Lung (tissue), 12 donors: ENCODE measurements around the gene HLA-G. TPM values are rescaled to one million over a fixed set of nuclear protein-coding genes. Genes with fewer than 3 reads are reported as not detected.

Experiments
- ATAC-seq: fragments of 200-7000 bp; cut with Tn5 transposase; one replicate; pipeline ENCODE4 v1.9.1; 2020; ENCODE audit warnings: moderate number of reproducible peaks; ENCODE audit not compliant: insufficient read depth, low FRiP score
- DNase-seq, 3 donors: peaks; one replicate each; pipeline ENCODE4 v3.0.0-alpha.2; 2013 to 2017
- H3K27ac ChIP-seq, 2 donors: one replicate each; pipeline ENCODE4 v1.5.1; 2013; ENCODE audit warnings: mild to moderate bottlenecking in 2 of 2, moderate library complexity in 2 of 2, control low read depth in 1 of 2, inconsistent platforms in 1 of 2, low read depth in 1 of 2, low read length in 1 of 2
- H3K27me3 ChIP-seq, 3 donors: one replicate each; pipeline ENCODE4 v1.5.1; 2013; ENCODE audit warnings: low read length in 2 of 3; ENCODE audit not compliant: control insufficient read depth in 3 of 3, insufficient read depth in 3 of 3
- H3K36me3 ChIP-seq, 4 donors: one replicate each; pipeline ENCODE4 v1.5.1; 2013; ENCODE audit warnings: low read length in 4 of 4, mild to moderate bottlenecking in 1 of 4, moderate library complexity in 1 of 4; ENCODE audit not compliant: control insufficient read depth in 4 of 4, insufficient read depth in 4 of 4
- H3K4me1 ChIP-seq, 5 donors: one replicate each; pipeline ENCODE4 v1.5.1; 2013; ENCODE audit warnings: low read length in 5 of 5, mild to moderate bottlenecking in 2 of 5, moderate library complexity in 1 of 5; ENCODE audit not compliant: control insufficient read depth in 5 of 5, insufficient read depth in 5 of 5
- H3K4me3 ChIP-seq: one replicate; pipeline ENCODE4 v1.5.1; 2013; ENCODE audit warnings: mild to moderate bottlenecking, control low read depth, moderate library complexity
- H3K9ac ChIP-seq, 2 donors: one replicate each; pipeline ENCODE4 v1.5.1; 2013; ENCODE audit warnings: low read length in 2 of 2, control low read depth in 1 of 2; ENCODE audit not compliant: insufficient read depth in 1 of 2
- H3K9me3 ChIP-seq, 4 donors: one replicate each; pipeline ENCODE4 v1.5.1; 2013; ENCODE audit warnings: low read length in 3 of 4, mild to moderate bottlenecking in 1 of 4, moderate library complexity in 1 of 4; ENCODE audit not compliant: control insufficient read depth in 4 of 4, insufficient read depth in 3 of 4
- CTCF ChIP-seq: IDR thresholded peaks from 2 replicates; pipeline ENCODE4 v1.5.1; 2012; ENCODE audit warnings: mild to moderate bottlenecking; ENCODE audit errors: control extremely low read depth, extremely low read depth
- WGBS, 2 donors: extraction: QIAGEN DNeasy Blood & Tissue Kit; methylation state at CpG; one replicate each; pipeline ENCODE4 v1.1.7; 2013; 5-methylcytosine and 5-hydroxymethylcytosine counted together
- polyA plus RNA-seq, 2 donors: library from polyadenylated mRNA; stranded (reverse); fragments of 200-250 nt; gene quantifications; one replicate each; pipeline ENCODE4 v1.2.1, GENCODE V29; 2013
- total RNA-seq, 2 donors: library from RNA; depleted of rRNA in 1 of 2; stranded (reverse); fragments of >200 nt in 1 of 2; gene quantifications; one replicate each; pipeline ENCODE4 v1.2.1, GENCODE V29; 2014 to 2021
- donor health status: control.
- donor health status: control.
- donor health status: Bipolar disorder and iron deficiency.
- donor health status: healthy.
- donor health status: DM: yes; HTN: yes; CAD: no.

Gene HLA-G
- total and polyA plus RNA-seq, 4 donors = 0.23 to 8.9 (median 4.3) TPM

- 17 to 28% methylated on average over 16 of the region's 16 CpGs for WGBS, 2 donors
- TF ChIP-seq CTCF = peak; percentile 76
- no peak for ATAC-seq
- Histone ChIP-seq H3K9ac (no peak overlapping the region), H3K4me1 (no peaks in the 10 kb centered on the region), H3K27me3 (peaks cover 0 to 56% (median 22%) of the 10 kb centered on the region in 3 donors), H3K9me3 (no peaks in the 10 kb centered on the region), H3K4me3 (no peak overlapping the region), H3K36me3 (no peaks in the 10 kb centered on the region), H3K27ac (no peak overlapping the region)
- DNase-seq = peak in 2 of 3 donors; percentile 12 to 21
Measured at GRCh38 chr6:29834564-29835436, 7.2 kb downstream of the HLA-G start.

GRCh38 chr6:29839917-29840316, 12.3 kb downstream of the HLA-G start:
- Histone ChIP-seq H3K36me3 (no peaks in the 10 kb centered on the region), H3K4me1 (no peaks in the 10 kb centered on the region), H3K27ac (no peak overlapping the region), H3K4me3 (no peak overlapping the region), H3K9me3 (peaks cover 0 to 3% (median 0%) of the 10 kb centered on the region in 4 donors), H3K9ac (no peak overlapping the region), H3K27me3 (peaks cover 0 to 31% (median 7%) of the 10 kb centered on the region in 3 donors)
- DNase-seq (no peak), ATAC-seq (no peak)
- 75 to 100% methylated on average over 1 of the region's 1 CpG for WGBS, 2 donors
- TF ChIP-seq CTCF = no peak

- H3K27ac ChIP-seq = no peak overlapping the region
- no peaks in the 10 kb centered on the region for H3K36me3 ChIP-seq
- no peak for TF ChIP-seq CTCF
- H3K27me3 ChIP-seq = peaks cover 0 to 25% (median 4%) of the 10 kb centered on the region in 3 donors
- ATAC-seq = no peak
- no peaks in the 10 kb centered on the region for H3K4me1 ChIP-seq
- peaks cover 0 to 6% (median 0%) of the 10 kb centered on the region in 4 donors for H3K9me3 ChIP-seq
- no peak for DNase-seq
- no peak overlapping the region for H3K4me3 ChIP-seq
- no peak overlapping the region for H3K9ac ChIP-seq
Measured at GRCh38 chr6:29841030-29841429, 13.4 kb downstream of the HLA-G start.
